Measurements from ENCODE around the gene ADNP.

GRCh38 chr20:50862546-50862945 lies 68.7 kb downstream of the ADNP start:
- TF ChIP-seq CTCF (conservative IDR thresholded peaks at IDR 0.05; ENCODE audit: low read length) = no peak
- TF ChIP-seq EZH2phosphoT487 (IDR thresholded peaks at IDR 0.05; ENCODE audit: borderline replicate concordance) = no peak

All from Loucy (cell line).